ENCODE results near the gene DISC1.
"Not testable (repeated sequence)": the region's sequence is repeated elsewhere in the genome, so short reads cannot be mapped to it uniquely, and the experiment has no call there.

DISC1 gene

GRCh38 chr1:231606712-231607111 is 19.9 kb upstream of the DISC1 start:
- no peak for DNase-seq

- DNase-seq = no peak
Measured at GRCh38 chr1:231610388-231610787, 16.2 kb upstream of the DISC1 start.

GRCh38 chr1:231611111-231611510 is 15.5 kb upstream of the DISC1 start:
- no peak for DNase-seq

GRCh38 chr1:231611851-231612250 is 14.7 kb upstream of the DISC1 start:
- DNase-seq = no peak

- DNase-seq = peak; percentile 68
Measured at GRCh38 chr1:231612393-231613089, 14.0 kb upstream of the DISC1 start.

- DNase-seq = no peak
Measured at GRCh38 chr1:231613419-231614349, 12.9 kb upstream of the DISC1 start.

GRCh38 chr1:231616667-231617066 is 9.9 kb upstream of the DISC1 start:
- DNase-seq = no peak

- DNase-seq = no peak
Measured at GRCh38 chr1:231618609-231619256, 7.9 kb upstream of the DISC1 start.

- no peak for DNase-seq
Measured at GRCh38 chr1:231619257-231619634, 7.3 kb upstream of the DISC1 start.

- DNase-seq = not testable (repeated sequence)
Measured at GRCh38 chr1:231625042-231625441, 1.5 kb upstream of the DISC1 start.

GRCh38 chr1:231625975-231626534 is 535 bp upstream of the DISC1 start:
- peak; percentile 9 for DNase-seq

GRCh38 chr1:231626951-231627614 is 493 bp downstream of the DISC1 start:
- peak; percentile 54 for DNase-seq

- DNase-seq = peak; percentile 29
Measured at GRCh38 chr1:231628207-231628876, 1.8 kb downstream of the DISC1 start.

GRCh38 chr1:231629132-231629531 is 2.5 kb downstream of the DISC1 start:
- peak; percentile 32 for DNase-seq

- DNase-seq = no peak
Measured at GRCh38 chr1:231630558-231631205, 4.1 kb downstream of the DISC1 start.

- DNase-seq = no peak
Measured at GRCh38 chr1:231631717-231632116, 5.1 kb downstream of the DISC1 start.

GRCh38 chr1:231632119-231632518 is 5.5 kb downstream of the DISC1 start:
- no peak for DNase-seq

- no peak for DNase-seq
Measured at GRCh38 chr1:231634323-231635013, 7.9 kb downstream of the DISC1 start.

GRCh38 chr1:231636157-231636556 is 9.6 kb downstream of the DISC1 start:
- DNase-seq = no peak

- DNase-seq = not testable (repeated sequence)
Measured at GRCh38 chr1:231636922-231637321, 10.3 kb downstream of the DISC1 start.

GRCh38 chr1:231638647-231639046 is 12.1 kb downstream of the DISC1 start:
- DNase-seq = no peak
